Breast epithelium (tissue), 4 donors: ENCODE data around the gene SIRPA. TPM values are rescaled to one million over a fixed set of nuclear protein-coding genes. Genes with fewer than 3 reads are reported as not detected.
"Not testable (repeated sequence)": the region's sequence is repeated elsewhere in the genome, so short reads cannot be mapped to it uniquely, and the experiment has no call there.

ENCODE experiments used
- DNase-seq, 2 donors: peaks; one replicate each; pipeline ENCODE4 v3.0.0-alpha.2; 2019; ENCODE audit warnings: low spot score in 2 of 2
- H3K27ac ChIP-seq, 2 donors: fragments of 200-600 bp; sonication (generic) in 1 of 2; one replicate each; pipeline ENCODE4 v1.5.1; 2016 to 2019; ENCODE audit warnings: mild to moderate bottlenecking in 1 of 2
- H3K27me3 ChIP-seq, 2 donors: fragments of 200-600 bp; sonication (generic) in 1 of 2; one replicate each; pipeline versions ENCODE4 v1.5.1 to v1.6.0; 2017 to 2019; ENCODE audit warnings: control low read depth in 1 of 2, mild to moderate bottlenecking in 1 of 2
- H3K36me3 ChIP-seq: fragments of 200-600 bp; one replicate; pipeline ENCODE4 v1.5.1; 2019
- H3K4me1 ChIP-seq, 2 donors: fragments of 200-600 bp; sonication (generic); one replicate each; pipeline ENCODE4 v1.5.1; 2016 to 2019; ENCODE audit warnings: control low read depth in 1 of 2
- H3K4me3 ChIP-seq, 3 donors: fragments of 200-600 bp; sonication (generic); 1 replicate in 2 of 3; 2 replicates in 1 of 3; pipeline ENCODE4 v1.5.1; 2016 to 2019; ENCODE audit warnings: mild to moderate bottlenecking in 3 of 3, moderate library complexity in 2 of 3
- H3K9me3 ChIP-seq, 2 donors: fragments of 200-600 bp; sonication (generic) in 1 of 2; one replicate each; pipeline ENCODE4 v1.5.1; 2016 to 2019; ENCODE audit warnings: control low read depth in 1 of 2
- CTCF ChIP-seq, 3 donors: fragments of 450-650 bp; IDR thresholded peaks; one replicate each; pipeline ENCODE4 v1.5.1; 2016 to 2017; ENCODE audit warnings: antibody characterized with exemption in 3 of 3, mild to moderate bottlenecking in 3 of 3, moderate library complexity in 3 of 3
- POLR2A ChIP-seq: fragments of 450-650 bp; IDR thresholded peaks from one replicate; pipeline ENCODE4 v1.6.1; 2016; ENCODE audit warnings: antibody characterized with exemption, mild to moderate bottlenecking, moderate library complexity
- POLR2AphosphoS5 ChIP-seq, 3 donors: sonication (generic); formaldehyde crosslinking; IDR thresholded peaks; one replicate each; pipeline ENCODE4 v1.6.1; 2017; ENCODE audit warnings: antibody characterized with exemption in 3 of 3
- intact Hi-C: fragments of 100-400 bp; cut with DNase I; formaldehyde crosslinking; loops from one replicate; pipeline ENCODE4 v1.15.1; 2023; ENCODE audit warnings: low total_unique reads
- total RNA-seq, 3 donors: library from RNA; depleted of rRNA; stranded (reverse); fragments of >200 nt; gene quantifications; one replicate each; pipeline ENCODE4 v1.1.0, GENCODE V29; 2016

SIRPA gene
- total RNA-seq, 3 donors from 2014 or later = 42.3 to 64.6 (median 53.9) TPM

GRCh38 chr20:1915725-1916124 lies 20.5 kb downstream of the SIRPA start:
- H3K36me3 ChIP-seq = no peaks in the 10 kb centered on the region

GRCh38 chr20:1917786-1918185 lies 22.6 kb downstream of the SIRPA start:
- no peak for DNase-seq
- peaks cover under 1% of the 10 kb centered on the region for H3K36me3 ChIP-seq
- H3K4me3 ChIP-seq = no peak overlapping the region
- intact Hi-C loops = loop anchor here (1.0 kb wide), 1 partner anchor 26 kb away; no protein-coding TSS in a partner anchor
- no peaks in the 10 kb centered on the region for H3K9me3 ChIP-seq
- no peak for TF ChIP-seq POLR2AphosphoS5 (IDR thresholded peaks at IDR 0.05)
- TF ChIP-seq CTCF (IDR thresholded peaks at IDR 0.05) = no peak
- no peak for TF ChIP-seq POLR2A
- H3K4me1 ChIP-seq = no peaks in the 10 kb centered on the region
- no peaks in the 10 kb centered on the region for H3K27me3 ChIP-seq
- H3K27ac ChIP-seq = no peak overlapping the region

More at GRCh38 chr20:1915725-1916124, 20.5 kb downstream of the SIRPA start:
- Histone ChIP-seq H3K9me3 (no peaks in the 10 kb centered on the region), H3K4me3 (no peak overlapping the region), H3K27ac (no peak overlapping the region), H3K4me1 (no peaks in the 10 kb centered on the region), H3K27me3 (no peaks in the 10 kb centered on the region)
- no peak for TF ChIP-seq POLR2AphosphoS5 (IDR thresholded peaks at IDR 0.05)
- TF ChIP-seq POLR2A = no peak
- TF ChIP-seq CTCF (IDR thresholded peaks at IDR 0.05) = no peak
- intact Hi-C loops = no loop called here
- no peak for DNase-seq

- no peak for DNase-seq
- Histone ChIP-seq H3K4me1 (no peaks in the 10 kb centered on the region), H3K27me3 (no peaks in the 10 kb centered on the region), H3K36me3 (peaks cover 6% of the 10 kb centered on the region), H3K27ac (no peak overlapping the region), H3K9me3 (no peaks in the 10 kb centered on the region), H3K4me3 (no peak overlapping the region)
- TF ChIP-seq POLR2A = no peak
- TF ChIP-seq POLR2AphosphoS5 (IDR thresholded peaks at IDR 0.05) = no peak
- no peak for TF ChIP-seq CTCF (IDR thresholded peaks at IDR 0.05)
- intact Hi-C loops = loop anchor here (1.0 kb wide), 1 partner anchor 27 kb away; no protein-coding TSS in a partner anchor
Observed at GRCh38 chr20:1918491-1919165, 23.4 kb downstream of the SIRPA start.

- Histone ChIP-seq H3K9me3 (no peaks in the 10 kb centered on the region), H3K27ac (no peak overlapping the region), H3K4me3 (no peak overlapping the region), H3K36me3 (peaks cover 6% of the 10 kb centered on the region), H3K4me1 (no peaks in the 10 kb centered on the region), H3K27me3 (no peaks in the 10 kb centered on the region)
- DNase-seq = no peak
- TF ChIP-seq CTCF (IDR thresholded peaks at IDR 0.05) (no peak), POLR2A (no peak), POLR2AphosphoS5 (IDR thresholded peaks at IDR 0.05) (no peak)
- intact Hi-C loops = no loop called here
Observed at GRCh38 chr20:1920252-1920651, 25.0 kb downstream of the SIRPA start.

GRCh38 chr20:1920826-1921225 lies 25.6 kb downstream of the SIRPA start:
- H3K4me3 ChIP-seq = no peak overlapping the region
- intact Hi-C loops = no loop called here
- peaks cover 6% of the 10 kb centered on the region for H3K36me3 ChIP-seq
- no peaks in the 10 kb centered on the region for H3K9me3 ChIP-seq
- H3K27me3 ChIP-seq = no peaks in the 10 kb centered on the region
- no peak overlapping the region for H3K27ac ChIP-seq
- TF ChIP-seq CTCF (IDR thresholded peaks at IDR 0.05) (no peak), POLR2AphosphoS5 (IDR thresholded peaks at IDR 0.05) (no peak), POLR2A (no peak)
- no peaks in the 10 kb centered on the region for H3K4me1 ChIP-seq
- no peak for DNase-seq

GRCh38 chr20:1921985-1922384 lies 26.8 kb downstream of the SIRPA start:
- intact Hi-C loops, H3K4me3 ChIP-seq, H3K9me3 ChIP-seq, H3K27ac ChIP-seq, H3K36me3 ChIP-seq, H3K27me3 ChIP-seq, H3K4me1 ChIP-seq, DNase-seq: not testable (repeated sequence)
